A549 (cell line): ENCODE results near the gene SCG5. TPM values are rescaled to one million over a fixed set of nuclear protein-coding genes. Genes with fewer than 3 reads are reported as not detected.
A peak's percentile ranks its signal among the peaks of the same experiment; 100 is the strongest.
"Not testable (repeated sequence)": the region's sequence is repeated elsewhere in the genome, so short reads cannot be mapped to it uniquely, and the experiment has no call there.

Experiments
- ATAC-seq, 2 experiments: fragments of 200-7000 bp in 1 of 2; fragments of >200 bp in 1 of 2; cut with Nextera tagmentation in 1 of 2; cut with Tn5 transposase in 1 of 2; 3 replicates each; pipeline versions ENCODE4 v1.8.0 to v1.9.1; 2018 to 2020; ENCODE audit warnings: mild to moderate bottlenecking in 1 of 2, moderate library complexity in 1 of 2
- CTCF ChIA-PET: fragments of 300-600 bp; sonication (Branson Sonifier 250); formaldehyde crosslinking; extraction: SDS; loops from one replicate; lab custom pipeline; 2021; ENCODE audit warnings: antibody characterized with exemption, inconsistent platforms; lab: Yijun Ruan, JAX
- POLR2A ChIA-PET: fragments of 350-600 bp; formaldehyde crosslinking; extraction: SDS; loops from one replicate; lab custom pipeline; 2021; ENCODE audit warnings: antibody characterized with exemption, inconsistent platforms; lab: Yijun Ruan, JAX
- DNase-seq, 2 experiments: peaks; one replicate each; pipeline versions ENCODE4 v3.0.0 to v3.0.0-alpha.2; 2011 to 2016; ENCODE audit warnings: low read depth in 1 of 2, low spot score in 1 of 2
- FAIRE-seq: peaks from 2 replicates; lab custom pipeline; 2011; peaks lifted over from hg19 to GRCh38; lab: Jason Lieb, UNC
- H3K27ac ChIP-seq, 2 experiments: fragments of >200 bp; sonication (Bioruptor Twin); formaldehyde crosslinking; 3 replicates each; pipeline ENCODE4 v1.5.1; 2016 to 2017
- H3K4me1 ChIP-seq: fragments of >200 bp; sonication (Bioruptor Twin); formaldehyde crosslinking; 3 replicates; pipeline ENCODE4 v1.6.1; 2016
- H3K4me2 ChIP-seq: fragments of >200 bp; sonication (Bioruptor Twin); formaldehyde crosslinking; 3 replicates; pipeline ENCODE4 v1.6.1; 2016
- H3K4me3 ChIP-seq: fragments of >200 bp; sonication (Bioruptor Twin); formaldehyde crosslinking; 3 replicates; pipeline ENCODE4 v1.5.1; 2016
- H3K9me3 ChIP-seq: fragments of >200 bp; sonication (Bioruptor Twin); formaldehyde crosslinking; 3 replicates; pipeline ENCODE4 v1.6.1; 2016
- BHLHE40 ChIP-seq: IDR thresholded peaks from 2 replicates; pipeline ENCODE4 v1.6.1; 2012; ENCODE audit warnings: low read depth, low read length, inconsistent platforms
- EP300 ChIP-seq, 2 experiments: fragments of >200 bp; sonication (Bioruptor Twin); formaldehyde crosslinking; IDR thresholded peaks; 2 replicates in 1 of 2; 3 replicates in 1 of 2; pipeline ENCODE4 v1.6.1; 2016 to 2017
- FOSB ChIP-seq: fragments of 250-450 bp; sonication (Bioruptor Pico); IDR thresholded peaks from 2 replicates; pipeline ENCODE4 v1.5.0; 2020; ENCODE audit warnings: mild to moderate bottlenecking, moderate library complexity
- FOSL2 ChIP-seq, 2 experiments: fragments of 450-650 bp in 1 of 2; fragments of >200 bp in 1 of 2; sonication (Bioruptor Twin) in 1 of 2; formaldehyde crosslinking; IDR thresholded peaks; 2 replicates each; pipeline versions ENCODE4 v1.5.0 to v1.6.1; 2016 to 2020; ENCODE audit warnings: mild to moderate bottlenecking in 1 of 2, moderate library complexity in 1 of 2
- GATA3 ChIP-seq: IDR thresholded peaks from 2 replicates; pipeline ENCODE4 v1.6.1; 2012; ENCODE audit warnings: borderline replicate concordance
- HOXA7 ChIP-seq: fragments of 250-450 bp; sonication (Bioruptor Pico); IDR thresholded peaks from 2 replicates; pipeline ENCODE4 v1.5.0; 2020; ENCODE audit warnings: mild to moderate bottlenecking, moderate library complexity
- RAD21 ChIP-seq, 2 experiments: fragments of >200 bp in 1 of 2; sonication (Bioruptor Twin) in 1 of 2; formaldehyde crosslinking in 1 of 2; IDR thresholded peaks in 1 of 2; conservative IDR thresholded peaks in 1 of 2; 2 replicates in 1 of 2; 3 replicates in 1 of 2; pipeline ENCODE4 v1.6.1; 2012 to 2018; ENCODE audit warnings: inconsistent platforms in 1 of 2
- TFCP2L1 ChIP-seq: fragments of 250-450 bp; sonication (Bioruptor Pico); IDR thresholded peaks from 2 replicates; pipeline ENCODE4 v1.5.0; 2021; ENCODE audit warnings: mild to moderate bottlenecking
- ZNF302 ChIP-seq: fragments of 250-450 bp; sonication (Bioruptor Pico); IDR thresholded peaks from 2 replicates; pipeline ENCODE4 v1.9.0; 2021; ENCODE audit warnings: inconsistent platforms, mild to moderate bottlenecking, moderate library complexity
- WGBS: methylation state at CpG from one replicate; pipeline ENCODE4 v1.1.6; 2017; ENCODE audit errors: missing lambda C conversion rate; 5-methylcytosine and 5-hydroxymethylcytosine counted together
- polyA minus RNA-seq: library from RNA; depleted of rRNA, polyadenylated mRNA; stranded (reverse); fragments of >200 nt; gene quantifications from 2 replicates; pipeline ENCODE4 v1.2.3, GENCODE V29; 2011; rRNA and poly(A)+ RNA removed
- polyA plus RNA-seq, 4 experiments: library from polyadenylated mRNA; depleted of rRNA in 3 of 4; stranded (reverse); fragments of >200 nt; fragmentation: RNase III in 1 of 4; extraction: RNeasy Plus Mini Kit Qiagen cat#74134 plus additional on column Dnase treatment in 1 of 4; gene quantifications; 2 replicates in 3 of 4; 3 replicates in 1 of 4; pipeline ENCODE4 v1.2.3, GENCODE V29; 2011 to 2017
- TF ChIP-seq, protein P1 (sequence below): fragments of 250-450 bp; sonication (Bioruptor Pico); IDR thresholded peaks from 2 replicates; pipeline ENCODE4 v1.5.0; 2020; ENCODE audit warnings: low read depth, mild to moderate bottlenecking, moderate library complexity
- TF ChIP-seq, protein P2 (sequence below): fragments of >200 bp; sonication (Bioruptor Twin); formaldehyde crosslinking; IDR thresholded peaks from 3 replicates; pipeline ENCODE4 v1.5.1; 2016

The SCG5 gene, protein sequence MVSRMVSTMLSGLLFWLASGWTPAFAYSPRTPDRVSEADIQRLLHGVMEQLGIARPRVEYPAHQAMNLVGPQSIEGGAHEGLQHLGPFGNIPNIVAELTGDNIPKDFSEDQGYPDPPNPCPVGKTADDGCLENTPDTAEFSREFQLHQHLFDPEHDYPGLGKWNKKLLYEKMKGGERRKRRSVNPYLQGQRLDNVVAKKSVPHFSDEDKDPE
- polyA plus RNA-seq (2011; rRNA removed) (9.4 and 10.5 TPM in 2 replicates), polyA plus RNA-seq (2017; fragmentation: RNase III; extraction: RNeasy Plus Mini Kit Qiagen cat#74134 plus additional on column Dnase treatment) (0.72 to 1.7 TPM (median 1.4 TPM) in 3 replicates), polyA minus RNA-seq (2.6 and 6.0 TPM in 2 replicates)
- polyA plus RNA-seq (2012; cell fraction: cytosol; rRNA removed), result 0.60 and 0.67 TPM in 2 replicates
- polyA plus RNA-seq (2012; cell fraction: nucleus; rRNA removed), result 0.31 and 0.64 TPM in 2 replicates

DNA sequence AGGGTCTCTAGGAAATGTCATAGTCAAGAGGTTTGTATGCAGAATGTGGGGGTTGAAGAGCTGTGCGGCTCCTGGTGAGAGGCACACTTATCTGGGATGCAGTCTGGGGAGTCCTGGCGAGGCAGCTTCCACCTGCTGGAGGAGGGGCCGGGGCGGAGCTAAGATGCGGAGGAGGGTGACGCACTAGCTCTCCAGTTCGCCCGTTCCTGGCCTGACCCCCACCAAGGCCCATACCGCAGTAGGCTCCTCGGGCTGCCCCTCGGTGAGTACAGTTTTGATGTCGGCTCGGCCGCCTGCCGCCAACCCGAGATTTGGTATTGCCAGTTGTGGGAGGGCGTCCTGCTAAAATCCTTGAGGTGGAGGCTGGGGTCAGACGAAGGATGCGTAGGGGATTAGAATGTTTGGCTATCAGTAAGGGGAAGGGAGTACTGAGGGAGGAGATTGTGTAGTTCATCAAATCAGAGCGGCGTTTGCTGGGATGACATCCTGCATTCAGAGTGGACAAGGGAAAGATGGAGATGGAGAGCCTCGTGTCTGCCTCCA lies at the start of gene SCG5:
Gene SCG5, plus strand, starts transcription at position 194 of the 543 bp plus-strand sequence. CDS start 1,883 bp downstream, outside the sequence.
- peak within 1 kb of the TSS; percentile 21; the same call in 1 of the 3 replicates for H3K4me2 ChIP-seq
- POLR2A ChIA-PET, result no interaction called here
- H3K9me3 ChIP-seq, result no peaks in the 10 kb centered on the region
- DNase-seq (no peak), FAIRE-seq (no peak), ATAC-seq (peak in 1 of 2 experiments; percentile 43; a peak in 3 of 6 replicates)
- CTCF ChIA-PET, result interaction anchor here (1.5 to 3.7 kb wide), 4 partner anchors 9 to 352 kb away, joined by 4 to 22 read pairs (median 8); no protein-coding TSS in a partner anchor
- peaks cover 7% of the 10 kb centered on the region; the same call in 1 of the 3 replicates for H3K4me1 ChIP-seq
- WGBS, result 87% methylated on average over 22 of the region's 22 CpGs
- TF ChIP-seq FOSB (CRISPR knock-in tag) (0 out of 2 replicates have a peak, but pooled peaks have one; percentile 26), EP300 (IDR thresholded peaks at IDR 0.05) (no peak), BHLHE40 (no peak), TFCP2L1 (CRISPR knock-in tag) (no peak), ZNF302 (CRISPR knock-in tag) (no peak), GATA3 (no peak), FOSL2 (IDR thresholded peaks at IDR 0.05) (no peak), FOSL2 (CRISPR knock-in tag; IDR thresholded peaks at IDR 0.05) (no peak), HOXA7 (CRISPR knock-in tag) (0 out of 2 replicates have a peak, but pooled peaks have one; percentile 21)
- TF ChIP-seq, protein P1, sequence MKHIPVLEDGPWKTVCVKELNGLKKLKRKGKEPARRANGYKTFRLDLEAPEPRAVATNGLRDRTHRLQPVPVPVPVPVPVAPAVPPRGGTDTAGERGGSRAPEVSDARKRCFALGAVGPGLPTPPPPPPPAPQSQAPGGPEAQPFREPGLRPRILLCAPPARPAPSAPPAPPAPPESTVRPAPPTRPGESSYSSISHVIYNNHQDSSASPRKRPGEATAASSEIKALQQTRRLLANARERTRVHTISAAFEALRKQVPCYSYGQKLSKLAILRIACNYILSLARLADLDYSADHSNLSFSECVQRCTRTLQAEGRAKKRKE (CRISPR knock-in tag), result no peak
- no peak within 1 kb of the TSS for H3K27ac ChIP-seq
- H3K4me3 ChIP-seq, result no peak within 1 kb of the TSS

DNA sequence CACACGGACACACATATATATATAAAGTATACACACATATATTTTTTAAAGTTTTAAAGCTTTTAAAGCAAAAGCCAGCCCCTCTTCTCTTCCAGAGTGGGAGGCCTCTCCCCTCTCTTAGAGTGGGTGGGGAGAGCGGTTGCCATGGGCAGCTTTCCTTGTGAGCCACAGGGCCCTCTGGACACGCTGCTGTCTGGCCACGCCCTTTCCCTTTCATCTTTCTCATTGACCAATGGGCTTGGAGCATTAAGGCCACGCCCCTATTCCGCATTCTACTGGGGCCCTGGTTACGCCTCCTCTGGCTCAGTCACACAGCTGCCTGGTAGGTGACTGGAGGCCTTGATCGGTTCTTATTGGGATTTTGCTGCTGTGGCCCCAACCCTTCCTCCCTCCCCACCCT lies 48.4 kb upstream of the SCG5 start, which contains the start of gene GOLGA8N:
Gene GOLGA8N, plus strand, starts transcription at position 306 of the 400 bp plus-strand sequence.
- H3K4me1 ChIP-seq, DNase-seq, POLR2A ChIA-PET, H3K4me2 ChIP-seq, FAIRE-seq, ATAC-seq, H3K27ac ChIP-seq, CTCF ChIA-PET, H3K9me3 ChIP-seq, H3K4me3 ChIP-seq: not testable (repeated sequence)
- WGBS, result no CpG with 5 or more reads among the region's 8 CpGs

DNA sequence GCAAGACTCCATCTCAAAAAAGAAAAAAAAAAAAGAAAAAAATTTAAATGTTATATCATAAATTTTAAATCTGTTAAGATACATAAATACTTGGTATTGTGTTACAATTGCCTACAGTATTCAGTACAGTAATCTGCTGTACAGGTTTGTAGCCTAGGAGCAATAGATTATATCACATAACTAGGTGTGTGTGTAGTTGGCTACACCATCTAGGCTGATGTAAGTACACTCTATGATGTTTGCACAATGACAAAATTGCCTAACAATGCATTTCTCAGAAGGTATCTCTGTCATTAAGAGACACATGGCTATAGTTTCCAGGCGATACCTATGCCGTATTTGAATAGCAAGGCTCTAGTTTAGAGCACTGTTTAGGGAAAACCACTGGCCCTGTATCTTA lies 32.0 kb upstream of the SCG5 start:
- ATAC-seq, H3K4me3 ChIP-seq, H3K9me3 ChIP-seq, POLR2A ChIA-PET, H3K4me1 ChIP-seq, FAIRE-seq, CTCF ChIA-PET, H3K4me2 ChIP-seq, H3K27ac ChIP-seq, DNase-seq: not testable (repeated sequence)
- 87% methylated on average over 2 of the region's 2 CpGs for WGBS

DNA sequence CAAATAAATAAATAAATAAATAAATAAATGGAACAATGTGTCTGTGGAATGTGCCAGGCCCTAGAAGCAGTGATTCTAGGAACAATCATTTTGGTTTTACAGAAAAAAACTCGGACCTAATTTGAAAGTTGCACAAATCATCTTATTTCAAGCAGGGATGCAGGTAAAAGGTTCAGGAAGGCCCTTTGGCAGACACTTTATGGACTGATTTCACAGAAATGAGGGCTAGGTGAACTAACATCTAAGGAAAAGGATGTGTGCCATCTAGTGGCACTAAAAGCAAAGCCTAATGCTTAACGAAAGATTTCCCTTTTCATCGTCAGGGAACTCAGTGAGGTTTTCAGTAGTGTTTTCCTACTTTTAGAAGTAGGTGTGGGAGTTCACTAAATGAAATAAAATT lies 30.8 kb upstream of the SCG5 start:
- TF ChIP-seq RAD21 (conservative IDR thresholded peaks at IDR 0.05 in 1 of 2, IDR thresholded peaks at IDR 0.05 in 1 of 2), result peak in 1 of 2 experiments; percentile 37; a peak in 3 of 5 replicates
- TF ChIP-seq, protein P2, sequence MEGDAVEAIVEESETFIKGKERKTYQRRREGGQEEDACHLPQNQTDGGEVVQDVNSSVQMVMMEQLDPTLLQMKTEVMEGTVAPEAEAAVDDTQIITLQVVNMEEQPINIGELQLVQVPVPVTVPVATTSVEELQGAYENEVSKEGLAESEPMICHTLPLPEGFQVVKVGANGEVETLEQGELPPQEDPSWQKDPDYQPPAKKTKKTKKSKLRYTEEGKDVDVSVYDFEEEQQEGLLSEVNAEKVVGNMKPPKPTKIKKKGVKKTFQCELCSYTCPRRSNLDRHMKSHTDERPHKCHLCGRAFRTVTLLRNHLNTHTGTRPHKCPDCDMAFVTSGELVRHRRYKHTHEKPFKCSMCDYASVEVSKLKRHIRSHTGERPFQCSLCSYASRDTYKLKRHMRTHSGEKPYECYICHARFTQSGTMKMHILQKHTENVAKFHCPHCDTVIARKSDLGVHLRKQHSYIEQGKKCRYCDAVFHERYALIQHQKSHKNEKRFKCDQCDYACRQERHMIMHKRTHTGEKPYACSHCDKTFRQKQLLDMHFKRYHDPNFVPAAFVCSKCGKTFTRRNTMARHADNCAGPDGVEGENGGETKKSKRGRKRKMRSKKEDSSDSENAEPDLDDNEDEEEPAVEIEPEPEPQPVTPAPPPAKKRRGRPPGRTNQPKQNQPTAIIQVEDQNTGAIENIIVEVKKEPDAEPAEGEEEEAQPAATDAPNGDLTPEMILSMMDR, result peak; percentile 39; the same call in 2 of the 3 replicates
- H3K4me1 ChIP-seq, H3K9me3 ChIP-seq, H3K4me2 ChIP-seq, POLR2A ChIA-PET, H3K27ac ChIP-seq, H3K4me3 ChIP-seq, CTCF ChIA-PET: not testable (repeated sequence)
- WGBS, result 0% methylated on average over 2 of the region's 3 CpGs
- ATAC-seq (peak; percentile 48 to 49; a peak in 4 of 6 replicates), DNase-seq (peak in 1 of 2 experiments; percentile 68), FAIRE-seq (peak; percentile 98)

DNA sequence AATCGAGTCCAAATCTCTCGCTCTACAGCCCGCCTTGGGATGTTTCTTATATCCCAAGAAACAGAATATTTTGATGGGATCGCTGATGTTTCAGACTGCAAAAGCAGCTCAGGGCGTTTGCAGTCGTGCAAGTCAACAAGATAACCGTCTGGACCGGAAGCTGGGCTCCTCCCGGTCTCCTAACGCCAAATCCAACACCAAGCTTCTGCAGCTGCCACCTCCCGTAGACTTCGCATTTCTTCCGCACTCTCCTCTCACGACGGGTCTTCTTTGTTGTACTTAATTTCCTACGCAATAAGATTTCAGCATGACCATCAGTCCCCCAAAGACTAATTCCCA lies 26.8 kb upstream of the SCG5 start:
- H3K9me3 ChIP-seq, DNase-seq, CTCF ChIA-PET: not testable (repeated sequence)
- peak overlapping the region; percentile 77 to 92 for H3K27ac ChIP-seq
- POLR2A ChIA-PET, result interaction anchor here (0.5 to 0.6 kb wide), 2 partner anchors 274 to 1989 kb away, joined by 7 read pairs; partner anchors contain the start of gene ARHGAP11B
- 3% methylated on average over 11 of the region's 16 CpGs for WGBS
- peaks cover 14% of the 10 kb centered on the region; the same call in 2 of the 3 replicates for H3K4me1 ChIP-seq
- H3K4me3 ChIP-seq, result peak overlapping the region; percentile 87
- H3K4me2 ChIP-seq, result peak overlapping the region; percentile 11; the same call in 1 of the 3 replicates
- FAIRE-seq (peak; percentile 23), ATAC-seq (peak; percentile 79 to 80)
